Embryonic facial prominence (tissue), 1 donor: ENCODE results near the gene OR12D1.

Experiments used
- DNase-seq: peaks from one replicate; pipeline ENCODE4 v3.0.0-alpha.2; 2016; ENCODE audit errors: extremely low spot score

Gene OR12D1

GRCh38 chr6:29465279-29465678, 50.6 kb downstream of the OR12D1 start:
- no peak for DNase-seq

DNA sequence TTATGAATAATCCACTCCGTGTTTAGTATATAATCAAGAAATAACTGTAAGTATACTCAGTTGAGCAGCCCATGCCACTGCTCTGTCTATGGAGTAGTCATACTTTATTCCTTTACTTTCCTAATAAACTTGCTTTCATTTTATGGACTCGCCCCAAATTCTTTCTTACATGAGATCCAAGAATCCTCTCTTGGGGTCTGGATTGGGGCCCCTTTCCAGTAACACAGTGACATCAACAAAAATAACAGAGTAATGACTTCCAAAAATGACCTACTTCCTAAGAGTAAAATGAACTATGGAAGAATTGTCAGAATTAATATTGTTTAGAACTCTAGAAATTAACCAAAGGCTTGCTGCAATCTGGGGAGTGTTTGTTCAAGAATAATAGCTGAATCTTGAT, 51.1 kb downstream of the OR12D1 start:
- DNase-seq = no peak

- DNase-seq = no peak
Measured at GRCh38 chr6:29466241-29466640, 51.5 kb downstream of the OR12D1 start.
